OCI-LY7 (cell line): ENCODE measurements around the gene WDR47.

ENCODE experiments used
- EZH2phosphoT487 ChIP-seq: fragments of 200-600 bp; sonication (generic); IDR thresholded peaks from 2 replicates; pipeline ENCODE4 v1.6.1; 2018; ENCODE audit warnings: low read depth, borderline replicate concordance, mild to moderate bottlenecking, mixed run types, antibody characterized with exemption, low read length, moderate library complexity, mixed read lengths
- TF ChIP-seq, protein P1 (sequence below): fragments of 200-600 bp; sonication (generic); conservative IDR thresholded peaks from 2 replicates; pipeline ENCODE4 v1.5.1; 2014; ENCODE audit warnings: mild to moderate bottlenecking, antibody characterized with exemption, low read length, moderate library complexity, mixed read lengths

DNA sequence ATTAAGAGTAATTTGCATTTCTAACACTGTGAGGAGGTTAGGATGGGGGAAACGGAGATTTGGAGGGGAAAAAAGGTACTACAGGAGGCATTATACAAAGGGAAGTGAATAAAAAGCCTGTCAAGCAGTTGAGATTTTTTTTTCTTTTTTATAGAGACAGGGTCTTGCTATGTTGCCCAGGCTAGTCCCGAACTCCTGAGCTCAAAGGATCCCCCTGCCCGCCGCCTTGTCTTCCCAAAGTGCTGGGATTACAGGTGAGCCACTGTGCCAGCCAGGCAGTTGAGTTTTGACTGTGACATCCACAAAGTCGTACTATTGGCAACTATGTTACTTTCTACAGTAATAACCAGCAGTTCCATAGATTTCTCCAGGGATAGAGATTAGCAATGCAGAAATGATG, 81.2 kb downstream of the WDR47 start:
- TF ChIP-seq, protein P1, sequence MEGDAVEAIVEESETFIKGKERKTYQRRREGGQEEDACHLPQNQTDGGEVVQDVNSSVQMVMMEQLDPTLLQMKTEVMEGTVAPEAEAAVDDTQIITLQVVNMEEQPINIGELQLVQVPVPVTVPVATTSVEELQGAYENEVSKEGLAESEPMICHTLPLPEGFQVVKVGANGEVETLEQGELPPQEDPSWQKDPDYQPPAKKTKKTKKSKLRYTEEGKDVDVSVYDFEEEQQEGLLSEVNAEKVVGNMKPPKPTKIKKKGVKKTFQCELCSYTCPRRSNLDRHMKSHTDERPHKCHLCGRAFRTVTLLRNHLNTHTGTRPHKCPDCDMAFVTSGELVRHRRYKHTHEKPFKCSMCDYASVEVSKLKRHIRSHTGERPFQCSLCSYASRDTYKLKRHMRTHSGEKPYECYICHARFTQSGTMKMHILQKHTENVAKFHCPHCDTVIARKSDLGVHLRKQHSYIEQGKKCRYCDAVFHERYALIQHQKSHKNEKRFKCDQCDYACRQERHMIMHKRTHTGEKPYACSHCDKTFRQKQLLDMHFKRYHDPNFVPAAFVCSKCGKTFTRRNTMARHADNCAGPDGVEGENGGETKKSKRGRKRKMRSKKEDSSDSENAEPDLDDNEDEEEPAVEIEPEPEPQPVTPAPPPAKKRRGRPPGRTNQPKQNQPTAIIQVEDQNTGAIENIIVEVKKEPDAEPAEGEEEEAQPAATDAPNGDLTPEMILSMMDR, result no peak
- TF ChIP-seq EZH2phosphoT487, result no peak
